Activated CD4-positive, alpha-beta T cell treated with anti-CD3 and anti-CD28 coated beads, Interleukin-2, amount 50 U/mL, for 4 hours (primary cell): ENCODE data around the gene DNAH17.
"Not testable (repeated sequence)": the region's sequence is repeated elsewhere in the genome, so short reads cannot be mapped to it uniquely, and the experiment has no call there.

ENCODE experiments used
- DNase-seq, 2 experiments: peaks; one replicate each; pipeline ENCODE4 v3.0.0-alpha.2; 2020

Gene DNAH17

GRCh38 chr17:78514521-78514920 is 62.7 kb downstream of the DNAH17 start:
- no peak for DNase-seq

DNA sequence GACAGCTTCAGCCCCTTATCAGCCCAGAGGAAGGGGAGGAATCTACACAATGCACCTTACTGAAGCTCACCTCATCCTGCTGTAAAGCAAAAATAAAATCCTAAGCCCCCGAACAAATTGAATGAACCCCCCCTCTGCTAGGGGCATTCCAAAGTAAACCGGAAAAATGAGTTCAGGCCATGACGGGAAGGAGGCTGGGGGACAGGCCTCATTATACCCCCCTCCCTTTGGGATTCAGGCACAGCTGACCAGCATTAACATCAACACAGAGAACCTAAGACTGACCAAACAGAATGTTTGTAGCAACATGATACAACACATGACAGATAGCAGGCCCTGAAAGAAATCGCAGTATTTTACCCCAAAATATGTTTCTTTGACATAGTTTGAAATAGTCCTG is 64.2 kb downstream of the DNAH17 start:
- DNase-seq, result no peak

GRCh38 chr17:78510141-78511075 is 66.8 kb downstream of the DNAH17 start:
- DNase-seq, result no peak

DNA sequence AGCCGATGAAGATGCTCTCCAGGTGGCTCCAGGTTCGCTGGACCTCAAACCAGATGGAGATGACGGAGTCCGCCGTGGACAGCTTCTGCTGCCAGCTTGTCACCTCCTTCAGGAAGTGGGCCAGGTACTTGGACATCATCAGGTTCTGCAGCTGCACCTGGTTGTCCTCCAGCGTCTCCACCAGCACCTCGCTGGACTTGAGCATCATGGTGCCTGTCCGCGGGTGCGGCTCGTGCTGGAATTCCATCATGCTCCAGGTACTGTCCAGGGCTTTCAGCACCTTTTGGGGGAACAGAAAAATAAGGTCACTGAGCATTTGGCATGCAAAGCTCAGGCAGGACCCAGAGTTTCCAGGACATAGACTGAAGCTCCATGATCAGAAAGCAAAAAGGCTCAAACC is 69.7 kb downstream of the DNAH17 start:
- DNase-seq, result no peak

GRCh38 chr17:78506454-78507309 is 70.5 kb downstream of the DNAH17 start:
- no peak for DNase-seq

- DNase-seq, result no peak
Observed at GRCh38 chr17:78504156-78504925, 72.9 kb downstream of the DNAH17 start.

DNA sequence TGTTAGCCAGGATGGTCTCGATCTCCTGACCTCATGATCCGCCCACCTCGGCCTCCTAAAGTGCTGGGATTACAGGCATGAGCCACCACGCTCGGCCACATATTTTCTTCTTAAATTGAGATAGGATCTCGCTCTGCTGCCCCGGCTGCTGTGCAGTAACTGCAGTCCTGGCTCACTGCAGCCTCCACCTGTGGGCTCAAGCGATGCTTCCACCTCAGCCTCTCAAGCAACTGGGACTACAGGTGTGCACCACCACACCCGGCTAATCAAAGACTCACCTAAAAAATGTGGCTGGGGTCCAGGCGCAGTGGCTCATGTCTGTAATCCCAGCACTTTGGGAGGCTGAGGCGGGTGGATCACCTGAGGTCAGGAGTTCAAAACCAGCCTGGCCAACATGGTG is 73.8 kb downstream of the DNAH17 start:
- not testable (repeated sequence) for DNase-seq

DNA sequence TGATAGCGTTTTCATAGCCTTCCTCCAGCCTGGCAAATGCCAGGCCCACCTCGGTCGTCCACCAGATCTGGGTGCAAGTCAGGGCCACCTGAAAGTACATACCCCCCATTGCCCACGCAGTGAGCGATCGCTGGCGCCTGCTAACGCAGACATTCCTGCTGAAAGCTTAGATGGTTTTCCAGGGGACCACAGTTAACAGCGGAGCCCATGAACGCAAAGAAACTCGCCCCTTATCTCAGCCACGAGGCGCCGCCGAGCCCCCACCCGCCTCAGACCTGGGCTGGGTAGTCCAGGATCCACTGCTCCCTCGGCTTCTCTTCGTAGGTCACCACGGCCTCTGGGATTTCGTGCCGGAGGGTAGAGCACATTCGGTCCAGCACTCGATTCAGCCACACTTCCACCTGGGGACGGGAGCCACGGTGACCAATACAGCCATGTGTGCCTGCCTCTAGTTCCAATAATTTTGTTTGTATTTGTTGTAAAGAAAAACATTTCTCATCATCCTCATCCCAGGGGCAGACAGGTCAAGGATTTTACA is 74.5 kb downstream of the DNAH17 start:
- DNase-seq, result no peak

DNA sequence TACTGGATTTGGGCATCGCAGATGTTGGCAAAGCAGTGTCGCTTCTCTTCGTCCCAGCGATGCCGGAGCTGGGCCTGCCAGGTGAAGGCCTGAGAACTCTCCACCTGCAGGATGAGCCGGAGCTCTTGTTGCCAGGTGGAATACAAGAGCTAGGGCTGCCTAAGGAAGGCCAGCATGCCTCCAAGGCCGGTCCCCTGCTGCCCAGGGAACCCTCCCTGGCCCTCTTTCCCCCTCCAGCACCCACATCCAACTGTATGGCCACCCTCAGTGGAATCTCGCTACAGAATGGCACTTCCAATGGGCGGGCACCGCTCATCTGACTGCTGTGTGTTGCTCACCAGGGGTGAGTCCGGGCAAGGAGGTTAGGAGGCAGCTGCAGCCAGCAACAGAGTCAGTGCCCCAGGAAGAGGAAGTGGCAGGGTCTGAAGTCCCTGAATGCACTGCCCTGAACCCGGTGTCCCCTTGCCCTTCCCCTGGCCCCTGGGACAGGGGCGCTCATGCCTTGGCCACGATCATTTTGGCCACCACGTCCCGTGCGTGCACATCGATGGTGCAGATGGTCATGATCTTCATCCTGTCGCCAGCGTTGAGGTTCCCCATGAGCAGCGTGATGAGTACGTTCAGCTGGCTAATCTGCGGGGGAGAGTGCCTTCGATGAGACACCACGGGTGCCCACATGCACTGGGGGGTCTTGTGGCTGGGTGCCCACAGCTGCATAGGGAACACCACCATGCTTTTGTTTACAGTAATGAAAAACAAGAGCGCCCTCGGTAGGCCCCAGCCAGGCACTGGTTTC is 75.8 kb downstream of the DNAH17 start:
- no peak for DNase-seq

DNA sequence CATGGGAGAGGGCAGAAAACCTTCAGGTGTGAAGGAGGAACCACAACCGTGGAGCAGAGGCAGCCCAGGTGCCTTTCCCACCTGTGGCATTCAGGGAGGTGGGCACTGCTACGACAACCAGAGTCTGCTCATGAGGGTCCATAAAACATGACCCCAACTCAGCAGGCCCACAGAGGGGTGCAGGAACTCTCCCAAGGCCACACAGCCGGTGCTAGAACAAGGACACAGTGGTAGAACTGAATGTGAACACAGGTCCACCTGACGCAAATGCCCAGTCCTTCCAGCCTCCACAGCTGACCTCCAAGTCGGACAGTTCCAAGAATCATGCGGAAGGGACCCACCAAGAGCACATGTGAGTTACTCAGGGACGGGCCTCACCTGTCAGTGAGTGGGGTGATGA is 76.4 kb downstream of the DNAH17 start:
- no peak for DNase-seq

- no peak for DNase-seq
Observed at GRCh38 chr17:78499715-78500540, 77.3 kb downstream of the DNAH17 start.

DNA sequence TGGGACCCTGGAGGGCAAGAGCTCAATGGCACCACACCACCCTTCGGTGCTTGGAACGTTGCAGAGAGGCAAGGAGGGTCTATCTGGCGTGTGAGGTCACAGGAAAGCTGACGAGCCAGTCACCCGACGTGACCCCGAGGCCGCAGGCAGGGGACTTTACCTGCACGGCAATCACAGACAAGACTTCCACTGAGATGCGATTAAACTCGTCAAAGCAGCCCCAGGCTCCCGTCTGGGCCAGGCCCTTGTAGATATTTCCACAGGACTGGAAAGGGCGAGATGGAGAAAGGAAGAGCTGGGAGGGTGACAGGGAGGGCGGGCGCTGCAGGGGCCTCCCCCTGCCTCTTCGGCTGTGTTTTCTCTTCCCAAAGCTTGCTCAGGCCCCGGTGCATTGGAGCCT is 78.3 kb downstream of the DNAH17 start:
- no peak for DNase-seq

- DNase-seq, result peak; percentile 45 to 48
Observed at GRCh38 chr17:78497115-78497540, 80.1 kb downstream of the DNAH17 start.

DNA sequence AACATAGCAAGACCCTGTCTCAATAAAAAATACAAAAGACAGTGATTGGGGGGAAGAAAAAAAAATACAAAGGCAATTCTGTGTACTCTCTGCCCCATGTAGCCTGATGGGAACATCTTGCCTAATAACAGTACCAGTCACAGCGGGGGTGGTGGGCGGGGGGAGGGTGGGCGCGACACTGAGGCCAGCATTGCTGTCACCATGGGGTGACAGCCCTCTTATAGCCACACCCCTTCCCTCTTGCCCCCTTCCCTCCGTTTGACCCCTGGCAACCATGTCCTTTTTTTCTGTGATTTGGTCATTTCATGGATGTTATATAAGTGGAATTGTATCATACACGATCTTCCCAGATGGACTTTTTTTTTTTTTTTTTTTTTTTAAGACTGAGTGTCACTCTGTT is 80.9 kb downstream of the DNAH17 start:
- DNase-seq, result no peak

DNA sequence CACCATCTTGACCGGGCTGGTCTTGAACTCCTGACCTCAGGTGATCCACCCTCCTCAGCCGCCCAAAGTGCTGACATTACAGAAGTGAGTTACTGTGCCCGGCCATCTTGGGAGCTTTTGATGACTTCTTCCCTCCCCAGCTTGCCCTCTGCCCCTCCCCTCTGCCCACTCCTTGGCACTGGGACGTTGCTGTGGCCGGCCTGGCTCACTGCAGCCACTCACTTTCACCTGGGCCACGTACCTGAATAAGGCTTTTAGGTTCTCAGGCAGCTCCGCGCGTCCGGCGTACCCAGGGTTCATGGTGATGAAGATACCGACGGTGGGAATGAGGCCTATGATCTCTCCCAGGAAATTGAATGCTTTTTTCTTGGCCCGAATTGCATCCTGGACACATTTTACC is 81.6 kb downstream of the DNAH17 start:
- no peak for DNase-seq

DNA sequence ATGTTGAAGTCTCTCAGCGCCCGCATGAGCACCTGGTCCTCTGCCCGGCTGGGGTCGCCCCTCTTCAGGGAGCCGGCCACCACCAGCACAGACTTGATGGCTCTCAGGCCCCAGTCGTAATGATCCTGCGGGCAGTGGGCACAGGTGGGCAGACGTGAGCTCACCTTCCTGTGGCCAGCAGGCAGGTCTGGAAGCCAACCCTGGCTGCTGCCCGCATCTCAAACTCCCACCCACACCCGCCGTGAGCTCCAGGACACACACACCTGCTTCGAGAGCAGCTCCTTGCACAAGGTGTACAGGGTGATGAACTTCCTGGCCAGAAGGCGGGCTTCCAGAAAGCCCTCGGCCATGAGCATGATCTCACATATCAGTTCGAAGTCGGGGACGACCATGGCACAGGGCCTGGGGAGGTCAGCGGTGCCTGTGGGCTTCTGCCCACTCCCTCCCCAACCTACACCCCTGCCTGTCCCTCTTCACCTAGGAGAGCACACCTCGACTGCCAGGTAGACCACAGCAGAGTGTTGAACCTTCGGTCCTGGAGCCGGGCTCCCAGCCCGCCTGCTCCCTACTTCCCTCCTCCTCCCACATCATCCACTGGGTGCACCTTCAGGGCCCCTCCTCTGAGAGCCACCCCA is 82.4 kb downstream of the DNAH17 start:
- no peak for DNase-seq

DNA sequence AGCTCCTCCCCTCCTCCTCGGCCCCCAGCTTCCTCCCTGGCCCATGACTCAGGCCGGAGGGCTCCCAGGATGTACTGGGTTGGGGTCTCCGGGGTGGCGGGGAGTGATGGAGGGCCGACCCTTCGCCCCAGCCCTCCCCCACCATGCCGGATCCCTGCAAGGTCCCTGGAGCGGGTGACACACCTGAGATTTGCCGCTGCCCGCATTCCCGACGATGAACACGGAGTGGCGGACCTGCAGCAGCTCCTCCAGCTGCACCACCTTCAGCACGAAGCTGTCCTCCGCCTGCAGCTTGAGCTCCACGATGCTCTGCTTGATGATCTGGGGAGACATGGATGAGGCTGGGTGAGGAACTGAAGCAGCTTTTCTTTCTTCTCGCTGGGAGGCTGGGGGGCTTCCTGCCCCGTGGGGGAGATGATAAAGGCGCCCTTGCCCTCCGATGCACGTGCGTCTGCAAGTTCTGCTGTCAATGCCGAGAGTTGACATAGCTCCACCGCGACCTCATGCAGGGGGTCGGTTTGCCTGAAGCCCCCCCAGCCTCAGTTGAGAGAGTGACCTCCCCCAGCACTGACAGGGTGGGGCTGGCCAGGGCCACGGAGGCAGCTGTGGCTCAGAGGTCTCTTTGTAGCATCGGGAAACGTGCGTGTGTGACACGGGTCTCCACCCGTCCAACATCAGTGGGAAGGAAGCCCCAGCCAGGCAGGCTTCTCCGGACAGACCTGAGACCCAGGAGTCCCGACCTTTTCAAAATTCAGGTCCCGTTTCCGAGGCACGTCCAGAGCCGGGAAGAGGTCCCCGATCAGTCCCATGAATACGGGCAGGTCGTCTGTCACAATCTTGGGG is 83.1 kb downstream of the DNAH17 start:
- no peak for DNase-seq

DNA sequence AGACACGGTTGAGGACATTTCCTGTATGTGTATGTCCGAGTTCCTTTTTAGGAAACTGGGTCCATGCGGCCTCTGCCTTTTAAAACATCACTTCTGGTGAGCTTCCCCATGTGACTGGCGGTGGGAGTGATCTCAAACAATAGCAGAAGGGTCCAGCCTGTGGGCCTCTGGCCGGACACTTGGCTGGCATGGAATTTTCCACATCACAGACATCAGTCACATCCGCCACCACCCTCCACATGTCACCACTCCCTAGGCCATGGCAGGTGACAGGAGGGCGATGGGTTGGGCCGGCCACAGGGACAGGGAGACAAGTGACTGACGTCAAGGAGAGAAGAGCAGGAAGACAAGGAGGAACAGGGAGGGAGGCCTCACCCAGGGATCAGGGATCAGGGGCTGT is 83.7 kb downstream of the DNAH17 start:
- no peak for DNase-seq

- DNase-seq, result no peak
Observed at GRCh38 chr17:78492116-78492799, 84.9 kb downstream of the DNAH17 start.
